Astrocyte of the cerebellum (primary cell): Measurements from ENCODE around the gene SIRPG.
"Not testable (repeated sequence)": the region's sequence is repeated elsewhere in the genome, so short reads cannot be mapped to it uniquely, and the experiment has no call there.

Source experiments
- DNase-seq: peaks from one replicate; pipeline ENCODE4 v3.0.0-alpha.2; 2011; ENCODE audit warnings: low read depth
- H3K4me3 ChIP-seq: 2 replicates; pipeline ENCODE4 v1.5.1; 2011; ENCODE audit warnings: mild to moderate bottlenecking, low read depth, low read length, moderate library complexity
- CTCF ChIP-seq: IDR thresholded peaks from 2 replicates; pipeline ENCODE4 v1.5.1; 2012; ENCODE audit warnings: low read length, low read depth, moderate library complexity, mild to moderate bottlenecking; ENCODE audit errors: missing control alignments
- in situ Hi-C: cut with HindIII; loops from 2 replicates; pipeline ENCODE4 v1.10.0; 2017; ENCODE audit warnings: low sequenced_read_pairs

Gene SIRPG

GRCh38 chr20:1657556-1658334, at the start of gene SIRPG:
TSS of gene SIRPG (minus strand) at chr20:1657779. CDS start at chr20:1657714, 65 bp downstream.
- in situ Hi-C loops, result no loop called here
- TF ChIP-seq CTCF, result no peak
- H3K4me3 ChIP-seq, result no peak within 1 kb of the TSS
- no peak for DNase-seq

- in situ Hi-C loops, DNase-seq, H3K4me3 ChIP-seq: not testable (repeated sequence)
Measured at GRCh38 chr20:1706887-1707286, 49.3 kb upstream of the SIRPG start.

- no peak for TF ChIP-seq CTCF
- no peak for DNase-seq
- in situ Hi-C loops, result no loop called here
- no peak overlapping the region for H3K4me3 ChIP-seq
Measured at GRCh38 chr20:1706079-1706478, 48.5 kb upstream of the SIRPG start.

GRCh38 chr20:1702855-1703254, 45.3 kb upstream of the SIRPG start:
- in situ Hi-C loops, result no loop called here
- no peak overlapping the region for H3K4me3 ChIP-seq
- no peak for DNase-seq
- no peak for TF ChIP-seq CTCF

- DNase-seq, result peak; percentile 29
- in situ Hi-C loops, result no loop called here
- no peak overlapping the region for H3K4me3 ChIP-seq
- TF ChIP-seq CTCF, result no peak
Measured at GRCh38 chr20:1702328-1702727, 44.7 kb upstream of the SIRPG start.

DNA sequence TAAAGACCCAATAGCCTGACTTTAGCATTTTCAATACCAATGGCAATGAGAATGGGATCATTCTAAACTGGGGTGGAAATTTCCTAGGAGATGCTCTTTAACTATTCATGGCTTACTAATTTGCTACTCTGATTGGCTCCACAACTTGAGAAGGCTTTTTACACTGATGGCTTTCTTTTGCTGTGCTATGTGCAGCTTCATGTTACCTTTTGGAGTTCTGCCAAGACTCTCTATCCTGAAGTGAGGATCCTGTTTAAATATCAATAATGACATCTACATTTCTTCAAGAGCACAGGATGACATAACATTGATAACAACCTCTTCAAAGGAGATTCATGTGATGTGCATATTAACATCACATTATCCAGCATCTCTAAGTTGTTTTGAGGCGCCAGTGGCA, 43.4 kb upstream of the SIRPG start:
- DNase-seq, result no peak
- TF ChIP-seq CTCF, result no peak
- in situ Hi-C loops, result no loop called here
- H3K4me3 ChIP-seq, result no peak overlapping the region

- in situ Hi-C loops, result no loop called here
Measured at GRCh38 chr20:1697592-1697991, 40.0 kb upstream of the SIRPG start.

More at GRCh38 chr20:1697592-1697991, 40.0 kb upstream of the SIRPG start:
- no peak for DNase-seq
- no peak for TF ChIP-seq CTCF
- no peak overlapping the region for H3K4me3 ChIP-seq
